ENCODE measurements around the gene PTPN12.
"Not testable (repeated sequence)": the region's sequence is repeated elsewhere in the genome, so short reads cannot be mapped to it uniquely, and the experiment has no call there.

PTPN12 gene

DNA sequence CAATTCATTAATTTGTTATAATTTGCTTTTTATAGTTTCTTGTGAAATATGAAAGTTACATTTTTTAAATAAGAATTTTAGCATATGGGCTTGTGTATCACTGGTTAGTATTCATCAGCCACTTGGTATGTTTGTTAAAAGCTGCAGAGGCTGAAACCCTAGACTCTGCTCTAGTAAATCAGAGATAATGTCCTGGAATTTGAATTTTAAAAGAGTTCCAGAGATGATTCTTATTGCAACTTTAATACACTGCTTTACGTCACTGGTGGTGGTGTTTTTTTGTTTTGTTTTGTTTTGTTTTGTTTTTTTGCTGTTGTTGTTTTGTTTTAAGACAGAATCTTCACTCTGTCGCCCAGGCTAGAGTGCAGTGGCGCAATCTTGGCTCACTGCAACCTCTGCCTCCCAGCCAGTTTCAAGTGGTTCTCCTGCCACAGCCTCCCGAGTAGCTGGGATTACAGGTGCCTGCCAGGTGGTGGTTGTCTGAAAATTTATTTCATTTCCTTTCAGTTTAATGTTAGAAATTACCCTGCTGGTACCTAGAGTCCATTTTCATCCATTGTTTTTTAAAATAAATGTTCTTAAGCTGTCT is 43.8 kb downstream of the PTPN12 start:
- peak; percentile 42 for DNase-seq

DNA sequence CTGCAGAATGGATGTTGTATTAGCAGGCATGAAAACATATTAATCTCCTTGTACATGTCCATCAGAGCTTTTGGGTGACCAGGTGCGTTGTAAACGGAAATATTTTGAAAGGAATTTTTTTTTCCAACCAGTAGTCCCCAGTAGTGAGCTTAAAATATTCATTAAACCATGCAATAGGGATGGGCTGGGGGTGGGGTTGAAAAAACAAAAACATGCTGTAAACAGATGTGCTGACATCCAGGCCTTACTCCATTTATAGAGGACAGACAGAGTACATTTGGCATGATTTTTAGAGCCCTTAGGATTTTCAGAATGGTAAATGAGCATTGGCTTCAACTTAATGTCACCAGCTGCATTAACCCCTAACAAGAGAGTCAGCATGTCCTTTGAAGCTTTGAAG is 50.2 kb downstream of the PTPN12 start:
- DNase-seq: no peak

DNA sequence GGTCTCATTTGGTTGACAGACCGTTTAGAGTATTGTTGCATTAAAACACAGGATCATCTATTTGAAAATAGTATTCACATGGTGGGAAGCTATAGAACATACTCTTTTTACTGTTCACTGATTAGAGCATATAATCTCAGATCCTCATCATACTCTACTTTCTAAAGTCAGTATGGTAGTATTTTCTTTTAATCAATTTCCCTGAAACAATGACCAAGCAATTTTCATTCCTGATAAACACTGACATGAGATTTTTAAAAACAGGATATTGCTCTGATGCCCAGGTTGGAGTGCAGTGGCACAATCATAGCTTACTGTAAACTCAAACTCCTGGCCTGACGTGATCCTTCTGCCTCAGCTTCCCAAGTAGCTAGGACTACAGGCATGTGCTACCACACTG is 63.9 kb downstream of the PTPN12 start:
- DNase-seq: no peak

DNA sequence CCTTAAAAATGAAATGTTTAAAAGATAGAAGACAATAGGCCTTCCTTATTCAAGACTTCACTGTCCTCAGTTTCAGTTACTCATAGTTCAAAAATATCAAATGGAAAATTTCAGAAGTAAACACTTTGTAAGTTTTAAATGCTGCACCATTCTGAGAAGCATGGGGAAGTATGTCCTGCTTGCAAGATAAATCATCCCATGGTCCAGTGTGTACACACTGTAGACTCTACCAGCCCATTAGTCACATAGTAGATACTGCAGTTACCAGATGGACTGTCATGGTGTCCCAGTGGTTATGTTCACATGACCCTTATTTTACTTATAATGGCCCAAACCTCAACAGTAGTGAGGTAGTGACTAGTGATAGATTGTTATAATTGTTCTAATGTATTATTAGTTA is 69.5 kb downstream of the PTPN12 start:
- DNase-seq: no peak

DNA sequence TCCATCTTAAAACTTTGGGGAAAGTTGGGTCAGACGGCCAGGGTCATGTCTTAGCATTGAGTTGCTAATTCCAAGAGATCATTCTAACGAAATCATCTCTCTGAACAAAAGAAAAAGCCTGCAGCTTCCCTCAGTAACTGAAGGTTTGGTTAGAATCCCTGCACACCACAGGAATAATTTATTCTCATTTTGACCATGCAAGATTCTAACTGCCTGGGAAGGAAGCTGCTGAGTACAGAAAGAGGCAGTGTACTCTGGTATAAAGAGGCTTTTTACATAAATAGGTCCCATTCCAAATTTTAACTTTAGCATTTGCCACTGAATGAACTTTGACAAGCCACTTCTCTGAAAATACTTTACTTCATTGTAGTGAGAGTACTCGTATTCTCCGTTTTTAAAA is 82.2 kb downstream of the PTPN12 start:
- DNase-seq: no peak

DNA sequence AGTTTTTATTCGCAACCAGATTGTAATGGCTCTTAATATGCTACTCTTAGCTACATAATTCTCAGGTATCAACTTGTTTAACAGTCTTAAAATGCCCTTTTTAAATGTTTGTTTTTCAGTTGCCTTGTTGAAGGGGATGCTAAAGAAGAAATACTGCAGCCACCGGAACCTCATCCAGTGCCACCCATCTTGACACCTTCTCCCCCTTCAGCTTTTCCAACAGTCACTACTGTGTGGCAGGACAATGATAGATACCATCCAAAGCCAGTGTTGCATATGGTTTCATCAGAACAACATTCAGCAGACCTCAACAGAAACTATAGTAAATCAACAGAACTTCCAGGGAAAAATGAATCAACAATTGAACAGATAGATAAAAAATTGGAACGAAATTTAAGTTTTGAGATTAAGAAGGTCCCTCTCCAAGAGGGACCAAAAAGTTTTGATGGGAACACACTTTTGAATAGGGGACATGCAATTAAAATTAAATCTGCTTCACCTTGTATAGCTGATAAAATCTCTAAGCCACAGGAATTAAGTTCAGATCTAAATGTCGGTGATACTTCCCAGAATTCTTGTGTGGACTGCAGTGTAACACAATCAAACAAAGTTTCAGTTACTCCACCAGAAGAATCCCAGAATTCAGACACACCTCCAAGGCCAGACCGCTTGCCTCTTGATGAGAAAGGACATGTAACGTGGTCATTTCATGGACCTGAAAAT is 89.7 kb downstream of the PTPN12 start:
- peak; percentile 94 for DNase-seq

DNA sequence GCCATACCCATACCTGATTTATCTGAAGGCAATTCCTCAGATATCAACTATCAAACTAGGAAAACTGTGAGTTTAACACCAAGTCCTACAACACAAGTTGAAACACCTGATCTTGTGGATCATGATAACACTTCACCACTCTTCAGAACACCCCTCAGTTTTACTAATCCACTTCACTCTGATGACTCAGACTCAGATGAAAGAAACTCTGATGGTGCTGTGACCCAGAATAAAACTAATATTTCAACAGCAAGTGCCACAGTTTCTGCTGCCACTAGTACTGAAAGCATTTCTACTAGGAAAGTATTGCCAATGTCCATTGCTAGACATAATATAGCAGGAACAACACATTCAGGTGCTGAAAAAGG is 90.2 kb downstream of the PTPN12 start:
- peak; percentile 83 for DNase-seq

DNA sequence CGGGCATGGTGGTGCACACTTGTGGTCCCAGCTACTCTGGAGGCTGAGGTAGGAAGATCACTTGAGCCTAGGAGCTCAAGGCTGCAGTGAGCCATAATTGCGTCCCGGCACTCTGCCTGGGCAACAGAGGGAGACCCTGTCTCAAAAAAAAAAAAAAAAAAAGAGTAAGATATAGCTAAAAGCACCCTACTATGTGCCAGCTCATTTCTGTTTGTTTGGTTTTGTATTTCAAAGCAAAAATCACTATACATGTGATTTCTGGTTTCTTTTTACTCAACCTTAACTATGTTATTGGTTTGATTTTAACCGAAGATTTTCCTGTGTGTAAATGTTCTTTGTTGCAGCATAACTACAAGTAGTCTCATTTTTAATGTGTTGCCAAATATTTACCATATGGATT is 92.7 kb downstream of the PTPN12 start:
- no peak for DNase-seq

DNA sequence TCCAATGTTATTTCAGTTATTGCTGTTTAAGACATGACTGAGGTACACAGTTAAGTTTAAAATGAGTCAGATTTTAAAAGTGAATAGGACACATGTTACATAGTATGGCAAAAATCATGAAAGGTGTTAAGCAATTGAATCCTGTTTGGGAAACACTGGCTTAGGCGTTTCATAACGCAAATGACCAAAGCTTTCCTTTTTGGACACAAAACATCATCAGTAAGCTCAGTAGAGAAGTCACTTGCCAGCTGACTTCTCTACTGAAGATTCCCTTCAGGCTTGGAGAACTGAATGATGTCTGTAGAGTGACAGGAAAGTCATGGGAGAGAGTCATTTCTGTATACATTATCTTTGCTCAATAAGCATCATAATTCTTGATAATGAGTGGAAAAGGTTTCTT is 94.7 kb downstream of the PTPN12 start:
- no peak for DNase-seq

DNA sequence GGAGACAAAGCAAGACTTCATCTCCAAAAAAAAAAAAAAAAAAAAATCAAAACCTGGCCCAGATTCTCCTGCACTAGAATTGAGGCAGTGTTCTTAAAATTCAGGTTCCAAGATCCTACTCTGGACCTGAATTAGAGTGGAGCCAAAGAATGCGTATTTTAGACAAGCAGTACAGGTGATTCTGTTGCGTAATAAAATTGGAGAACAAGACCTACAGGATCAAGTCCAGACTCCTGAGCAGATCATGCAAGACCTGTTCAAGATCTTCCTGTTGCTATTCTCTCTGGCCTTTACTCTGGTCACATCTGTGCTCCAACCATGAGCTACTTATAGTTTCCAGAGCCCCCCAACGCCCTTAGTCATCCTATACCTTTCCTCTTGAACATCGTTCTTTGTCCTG is 107.7 kb downstream of the PTPN12 start:
- DNase-seq: no peak

DNA sequence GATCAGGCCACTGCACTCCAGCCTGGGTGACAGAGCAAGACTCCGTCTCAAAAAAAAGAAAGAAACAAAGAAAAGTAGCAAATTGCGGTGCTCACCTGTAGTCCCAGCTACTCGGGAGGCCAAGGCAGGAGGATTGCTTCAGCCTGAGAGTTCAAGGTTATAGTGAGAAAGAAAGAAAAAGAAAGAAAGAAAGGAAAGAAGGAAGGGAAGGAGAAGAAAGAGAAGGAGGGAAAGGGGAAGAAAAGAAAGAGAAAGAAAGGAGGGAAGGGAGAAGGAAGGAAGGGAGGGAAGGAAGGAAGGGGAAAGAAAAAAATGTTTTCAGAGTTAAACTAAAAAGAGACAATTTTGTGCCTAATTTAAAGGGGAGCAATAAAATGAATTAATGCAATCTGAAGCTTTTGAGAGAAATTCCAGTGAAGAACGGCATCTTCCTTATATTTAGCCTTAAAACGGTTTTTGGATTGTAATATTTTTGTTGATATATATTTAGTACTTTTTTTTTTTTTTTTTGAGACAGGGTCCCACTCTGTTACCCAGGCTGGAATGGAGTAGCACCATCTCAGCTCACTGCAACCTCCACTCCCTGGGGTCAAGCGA is 111.7 kb downstream of the PTPN12 start:
- DNase-seq: no peak

DNA sequence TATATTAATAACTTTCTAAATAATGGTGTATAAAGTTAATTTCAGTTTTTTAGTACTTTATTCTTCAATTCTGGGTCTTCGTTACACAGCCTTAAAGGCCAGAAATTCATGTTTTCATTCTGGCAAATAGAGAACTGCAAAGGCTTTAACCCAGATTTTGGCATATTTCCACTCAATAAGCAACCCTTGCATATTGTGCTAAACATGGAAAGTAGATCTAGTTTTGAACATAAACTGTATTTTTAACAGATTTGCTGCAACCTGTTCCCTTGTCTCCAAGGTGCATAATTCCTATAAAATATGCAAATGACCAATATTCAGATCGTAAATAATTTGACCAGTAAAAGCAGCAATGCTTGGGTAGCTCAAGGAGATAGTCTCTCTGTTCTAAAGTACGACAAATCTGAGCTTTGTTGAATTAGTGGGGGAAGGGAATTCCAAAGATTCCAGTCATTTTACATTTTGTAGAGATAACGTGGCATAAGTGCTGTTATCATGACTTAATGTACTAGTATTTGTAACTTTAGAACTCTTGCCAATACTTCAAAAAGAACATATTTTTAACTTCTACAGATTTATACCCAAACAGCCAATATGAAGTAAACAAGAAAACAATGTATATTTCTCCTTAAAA is 112.7 kb downstream of the PTPN12 start:
- DNase-seq: no peak

DNA sequence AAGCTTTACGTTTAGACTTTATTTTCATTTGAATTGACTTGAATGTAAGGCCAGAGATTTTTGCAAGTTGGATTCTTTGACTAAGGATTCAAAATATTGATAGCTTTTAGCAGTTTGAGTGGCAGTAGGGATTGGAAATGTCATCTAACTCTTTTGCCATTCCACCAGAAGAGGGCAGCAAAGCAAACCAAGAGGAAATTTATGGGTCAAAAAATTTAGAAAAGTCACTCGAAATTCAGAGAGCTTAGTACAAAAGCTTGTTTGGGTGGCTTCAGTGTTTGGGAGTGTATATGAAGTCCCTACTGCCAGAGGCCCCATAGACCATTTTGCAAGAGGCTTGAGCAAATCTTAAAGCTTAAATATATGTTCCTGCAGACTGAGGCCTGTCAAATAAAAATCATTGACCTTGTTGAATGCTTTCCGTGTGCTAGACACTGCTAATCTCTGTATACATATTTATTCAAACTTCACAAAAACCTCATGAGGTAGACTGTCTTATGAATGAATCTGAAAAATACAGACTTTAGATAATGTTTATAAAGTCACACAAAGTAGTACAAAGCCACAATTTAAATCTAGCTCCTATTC is 114.6 kb downstream of the PTPN12 start:
- peak; percentile 91 for DNase-seq

DNA sequence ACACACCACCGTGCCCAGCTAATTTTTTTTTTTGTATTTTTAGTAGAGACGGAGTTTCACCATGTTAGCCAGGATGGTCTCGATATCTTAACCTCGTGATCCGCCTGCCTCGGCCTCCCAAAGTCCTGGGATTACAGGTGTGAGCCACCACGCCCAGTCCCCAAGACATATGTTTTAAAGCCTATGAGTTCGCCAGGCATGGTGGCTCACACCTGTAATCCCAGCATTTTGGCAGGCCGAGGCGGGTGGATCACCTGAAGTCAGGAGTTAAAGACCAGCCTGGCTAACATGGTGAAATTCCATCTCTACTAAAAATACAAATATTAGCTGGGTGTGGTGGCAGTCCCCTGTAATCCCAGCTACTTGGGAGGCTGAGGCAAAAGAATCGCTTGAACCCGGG is 115.7 kb downstream of the PTPN12 start:
- not testable (repeated sequence) for DNase-seq

DNA sequence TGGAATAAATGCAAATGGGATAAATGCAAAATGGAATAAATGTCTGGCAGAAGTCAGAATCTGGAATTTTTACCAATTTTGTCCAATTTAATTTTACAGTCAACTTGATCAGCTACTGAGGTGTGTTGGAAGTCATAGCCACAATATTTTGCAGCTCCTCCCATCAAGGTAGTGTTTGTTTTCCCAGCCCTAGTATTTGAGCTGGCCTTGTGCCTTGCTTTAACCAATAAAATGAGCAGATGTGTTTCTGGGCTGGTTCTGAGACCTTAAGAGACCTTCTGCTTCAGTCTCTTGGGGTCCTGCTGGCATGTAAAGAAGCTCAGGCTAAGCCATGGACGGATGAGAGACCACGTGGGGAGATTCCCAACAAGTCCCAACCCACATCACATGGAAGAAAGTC is 116.5 kb downstream of the PTPN12 start:
- no peak for DNase-seq

DNA sequence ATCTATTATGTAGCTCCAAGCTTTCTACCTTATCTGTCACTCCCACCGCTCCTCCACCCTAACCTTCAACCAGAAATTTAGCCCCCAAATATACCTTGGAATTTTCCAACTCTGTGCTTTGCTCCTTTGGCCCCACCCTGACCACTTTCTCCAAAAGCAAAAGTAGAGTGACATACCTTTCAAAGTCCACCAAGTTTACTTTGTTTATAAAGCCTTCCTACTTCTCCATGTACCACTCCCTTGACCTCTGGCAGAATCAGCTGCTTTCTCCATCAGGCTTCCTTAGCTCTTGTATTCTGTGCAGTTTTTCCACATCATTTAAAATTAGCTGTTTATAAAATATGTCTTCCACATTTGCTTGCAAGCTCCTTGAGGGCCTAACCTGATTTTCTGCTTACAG is 118.3 kb downstream of the PTPN12 start:
- DNase-seq: no peak

DNA sequence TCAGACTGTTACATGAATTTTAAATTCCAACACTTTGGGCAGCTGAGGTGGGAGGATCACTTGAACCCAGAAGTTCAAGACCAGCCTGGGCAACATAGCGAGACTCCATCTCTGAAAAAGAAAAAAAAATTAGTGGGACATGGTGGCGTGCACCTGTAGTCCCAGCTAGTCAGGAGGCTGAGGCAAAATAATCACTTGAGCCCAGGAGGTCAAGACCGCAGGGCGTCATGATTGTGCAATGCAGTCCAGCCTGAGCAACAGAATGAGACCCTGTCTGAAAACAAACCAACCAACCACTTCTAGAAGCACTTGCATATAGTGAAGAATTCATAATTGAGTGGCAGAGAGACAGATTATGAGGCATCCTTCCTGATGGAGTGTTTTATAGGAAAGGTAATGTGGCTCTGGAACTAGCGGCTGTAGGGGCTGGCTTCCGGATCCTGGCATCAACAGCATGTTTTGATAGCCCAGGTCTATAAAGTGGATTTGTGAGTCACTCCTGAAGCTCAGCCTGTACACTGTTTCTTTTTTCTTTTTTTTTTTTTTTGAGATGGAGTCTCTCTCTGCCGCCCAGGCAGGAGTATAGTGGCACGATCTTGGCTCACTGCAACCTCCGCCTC is 118.9 kb downstream of the PTPN12 start:
- DNase-seq: no peak

DNA sequence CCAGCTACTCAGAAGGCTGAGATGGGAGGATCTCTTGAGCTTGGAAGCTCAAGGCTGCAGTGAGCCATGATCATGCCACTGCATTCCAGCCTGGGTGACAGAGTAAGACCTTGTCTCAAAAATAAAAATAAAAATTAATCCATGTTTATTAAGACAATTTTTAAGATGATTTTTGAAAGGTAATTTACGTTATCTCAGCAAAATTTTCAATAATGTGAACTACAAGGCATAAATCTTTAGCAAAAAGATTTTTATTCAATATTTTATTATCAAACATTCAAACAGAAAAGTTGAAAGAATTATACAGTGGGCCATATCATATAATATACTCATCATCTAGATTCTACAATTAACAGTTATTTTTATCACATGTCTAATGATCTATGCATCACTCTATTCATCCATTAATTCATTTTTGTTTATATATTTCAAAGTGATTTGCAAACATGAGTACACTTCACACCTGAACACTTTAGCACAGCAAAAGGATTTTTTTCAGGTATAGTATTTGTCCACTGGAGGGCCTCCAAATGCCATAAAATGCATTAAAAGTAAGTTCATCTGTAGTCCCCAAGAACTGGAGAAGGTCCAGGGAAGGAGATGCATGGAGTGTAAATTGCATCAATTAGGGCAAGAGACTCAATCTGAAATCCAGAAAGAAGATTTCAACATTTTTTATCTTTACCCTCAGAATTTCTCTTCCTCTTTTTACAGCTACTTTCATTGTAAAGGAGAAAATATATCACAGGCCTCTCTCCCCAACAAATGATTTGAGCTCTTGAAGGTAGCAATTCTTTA is 120.5 kb downstream of the PTPN12 start:
- peak; percentile 96 for DNase-seq

DNA sequence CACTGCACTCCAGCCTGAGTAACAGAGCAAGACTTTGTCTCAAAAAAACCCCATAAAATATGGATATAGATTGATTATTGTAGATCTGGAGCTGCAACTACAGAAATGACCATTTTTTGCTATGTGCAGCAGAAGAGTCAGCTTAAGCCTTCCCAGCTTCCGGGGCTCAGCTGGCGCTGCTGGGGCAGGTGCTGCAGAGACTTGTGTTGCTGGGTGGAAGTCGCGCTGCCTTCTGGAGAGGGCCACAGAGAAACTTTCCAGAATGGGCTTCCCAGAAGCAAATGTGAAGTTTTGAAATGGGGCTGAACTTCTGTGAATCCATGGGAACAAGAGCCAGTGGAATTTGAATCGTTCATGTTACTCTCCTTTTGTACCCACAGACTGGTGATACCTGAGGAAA is 121.8 kb downstream of the PTPN12 start:
- no peak for DNase-seq

DNA sequence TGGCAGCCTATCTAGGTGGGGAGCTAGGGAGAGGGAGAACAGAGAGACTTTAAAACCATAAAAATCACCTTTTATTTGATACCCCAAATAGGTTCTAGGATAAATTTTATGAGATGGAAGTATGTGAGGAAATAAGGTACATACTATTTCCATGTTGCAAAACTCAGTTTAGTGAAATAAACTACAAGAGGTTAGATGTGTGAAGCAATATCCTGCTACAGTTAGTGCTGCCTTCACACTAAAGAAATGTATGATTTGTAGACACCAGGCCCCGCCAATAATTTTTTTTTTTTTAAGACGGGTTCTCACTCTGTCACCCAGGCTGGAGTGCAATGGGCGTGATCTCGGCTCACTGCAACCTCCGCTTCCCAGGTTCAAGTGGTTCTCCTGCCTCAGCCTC is 124.7 kb downstream of the PTPN12 start:
- DNase-seq: no peak

DNA sequence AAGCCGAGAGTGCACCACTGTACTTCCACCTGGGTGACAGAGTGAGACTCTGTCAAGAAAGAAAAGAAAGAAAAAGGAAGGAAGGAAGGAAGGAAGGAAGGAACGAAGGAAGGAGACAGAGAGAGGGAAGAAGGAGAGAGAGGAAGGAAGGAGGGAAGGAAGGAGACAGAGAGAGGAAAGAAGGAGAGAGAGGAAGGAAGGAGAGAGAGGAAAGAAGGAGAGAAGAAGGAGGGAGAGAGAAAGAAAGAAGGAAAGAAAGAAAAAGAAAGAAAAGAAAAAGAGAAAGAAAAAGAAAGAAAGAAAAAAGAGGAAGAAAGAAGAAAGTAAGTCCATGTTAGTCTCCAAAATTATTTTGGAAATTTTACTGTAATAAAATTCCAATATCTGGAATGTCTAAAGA is 125.8 kb downstream of the PTPN12 start:
- DNase-seq: no peak

DNA sequence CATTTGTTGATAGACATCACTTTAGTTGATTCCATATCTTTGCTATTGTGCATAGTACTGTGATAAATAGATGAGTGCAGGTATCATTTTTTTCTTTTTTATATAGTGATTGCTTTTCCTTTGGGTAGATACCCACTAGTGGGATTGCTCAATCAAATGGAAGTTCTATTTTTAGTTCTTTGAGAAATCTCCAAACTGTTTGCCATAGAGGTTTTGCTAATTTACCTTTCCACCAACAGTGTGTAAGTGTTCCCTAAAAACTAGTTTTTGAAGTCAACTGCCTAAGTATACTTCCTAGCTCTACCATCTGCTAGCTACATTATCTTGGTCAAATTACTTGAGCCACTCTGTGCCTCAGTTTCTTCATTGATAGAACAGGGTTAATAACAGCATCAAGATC is 127.6 kb downstream of the PTPN12 start:
- DNase-seq: no peak

DNA sequence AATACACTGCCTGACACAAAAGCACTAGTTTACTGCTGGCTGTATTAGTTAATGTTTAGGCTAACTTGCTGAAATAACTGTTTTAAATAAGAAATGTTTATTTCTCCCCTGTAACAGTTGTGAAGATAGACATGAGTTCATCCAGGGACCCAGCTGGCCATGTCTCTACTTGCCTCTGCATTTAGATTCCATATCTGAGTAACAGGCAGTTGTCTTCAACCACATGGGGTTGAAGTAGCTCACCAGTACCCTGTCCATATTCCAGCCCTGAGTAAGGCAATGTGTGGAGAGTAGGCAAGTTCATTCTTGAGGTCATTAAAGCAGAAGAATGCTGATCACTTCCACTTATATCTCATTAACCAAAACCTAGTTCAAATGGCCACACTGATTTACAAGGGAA is 128.1 kb downstream of the PTPN12 start:
- DNase-seq: peak; percentile 51
